GM12874 (cell line): ENCODE measurements around the gene GINS2.
A peak's percentile ranks its signal among the peaks of the same experiment; 100 is the strongest.

Source experiments
- TF ChIP-seq, protein P1 (sequence below): IDR thresholded peaks from 2 replicates; pipeline ENCODE4 v1.5.1; 2011; ENCODE audit warnings: low read depth, mild to moderate bottlenecking, control low read depth, low read length, moderate library complexity; ENCODE audit not compliant: insufficient read depth

The GINS2 gene

DNA sequence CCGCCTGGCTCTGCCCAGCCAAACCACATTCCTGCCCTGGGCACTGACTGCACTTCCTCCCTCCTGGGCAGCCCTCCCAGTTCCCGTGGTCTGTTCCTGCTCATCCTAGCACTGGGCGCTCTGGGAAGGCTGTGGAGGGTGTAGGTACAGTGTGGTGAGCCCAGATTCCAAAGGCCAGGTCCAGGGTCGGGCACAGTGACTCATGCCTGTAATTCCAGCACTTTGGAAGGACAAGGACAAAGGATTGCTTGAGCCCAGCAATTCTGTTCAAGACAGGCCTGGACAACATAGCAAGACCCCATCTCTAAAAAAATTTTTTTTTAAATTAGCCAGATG lies 31.5 kb upstream of the GINS2 start:
- TF ChIP-seq, protein P1, sequence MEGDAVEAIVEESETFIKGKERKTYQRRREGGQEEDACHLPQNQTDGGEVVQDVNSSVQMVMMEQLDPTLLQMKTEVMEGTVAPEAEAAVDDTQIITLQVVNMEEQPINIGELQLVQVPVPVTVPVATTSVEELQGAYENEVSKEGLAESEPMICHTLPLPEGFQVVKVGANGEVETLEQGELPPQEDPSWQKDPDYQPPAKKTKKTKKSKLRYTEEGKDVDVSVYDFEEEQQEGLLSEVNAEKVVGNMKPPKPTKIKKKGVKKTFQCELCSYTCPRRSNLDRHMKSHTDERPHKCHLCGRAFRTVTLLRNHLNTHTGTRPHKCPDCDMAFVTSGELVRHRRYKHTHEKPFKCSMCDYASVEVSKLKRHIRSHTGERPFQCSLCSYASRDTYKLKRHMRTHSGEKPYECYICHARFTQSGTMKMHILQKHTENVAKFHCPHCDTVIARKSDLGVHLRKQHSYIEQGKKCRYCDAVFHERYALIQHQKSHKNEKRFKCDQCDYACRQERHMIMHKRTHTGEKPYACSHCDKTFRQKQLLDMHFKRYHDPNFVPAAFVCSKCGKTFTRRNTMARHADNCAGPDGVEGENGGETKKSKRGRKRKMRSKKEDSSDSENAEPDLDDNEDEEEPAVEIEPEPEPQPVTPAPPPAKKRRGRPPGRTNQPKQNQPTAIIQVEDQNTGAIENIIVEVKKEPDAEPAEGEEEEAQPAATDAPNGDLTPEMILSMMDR: no peak

GRCh38 chr16:85719605-85720301 lies 31.0 kb upstream of the GINS2 start:
- TF ChIP-seq, protein P1: no peak

DNA sequence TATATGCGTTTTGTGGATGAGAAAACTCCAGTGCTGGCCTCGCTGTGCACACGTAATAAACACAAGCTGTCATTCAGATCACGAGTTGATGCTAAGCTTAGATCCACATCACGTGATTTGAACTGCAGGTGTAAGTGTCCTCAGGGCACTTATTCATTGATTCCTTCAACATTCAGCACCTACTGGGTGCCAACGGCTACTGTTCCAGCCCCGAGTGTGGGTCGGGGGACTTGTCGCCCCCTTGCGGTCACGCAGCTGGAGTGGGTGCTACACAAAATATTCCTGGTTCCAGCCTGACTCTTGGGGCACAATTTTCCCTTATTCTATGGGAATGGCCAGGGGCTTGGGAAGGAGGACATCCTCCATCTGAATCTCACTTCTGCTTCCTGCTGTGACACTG lies 29.9 kb upstream of the GINS2 start:
- TF ChIP-seq, protein P1: peak; percentile 67

- TF ChIP-seq, protein P1: no peak
These were observed 29.4 kb upstream of the GINS2 start for GRCh38 chr16:85718153-85718477.

GRCh38 chr16:85717393-85718152 lies 28.8 kb upstream of the GINS2 start:
- TF ChIP-seq, protein P1: peak; percentile 59

- TF ChIP-seq, protein P1: no peak
These were observed 27.9 kb upstream of the GINS2 start for GRCh38 chr16:85716680-85717038.

GRCh38 chr16:85716022-85716679 lies 27.4 kb upstream of the GINS2 start:
- TF ChIP-seq, protein P1: no peak
